ENCODE data around the gene CASP12. TPM values are rescaled to one million over a fixed set of nuclear protein-coding genes. Genes with fewer than 3 reads are reported as not detected.

The CASP12 gene
- total RNA-seq, 2 experiments from 2014 or later = not detected

- CTCF ChIA-PET = no interaction called here
- POLR2A ChIA-PET = no interaction called here
These were observed 55.0 kb downstream of the CASP12 start for GRCh38 chr11:104843150-104843836.

- CTCF ChIA-PET = no interaction called here
- POLR2A ChIA-PET = no interaction called here
These were observed 56.2 kb downstream of the CASP12 start for GRCh38 chr11:104841973-104842525.

GRCh38 chr11:104841185-104841584 is 57.1 kb downstream of the CASP12 start:
- POLR2A ChIA-PET = no interaction called here
- CTCF ChIA-PET = no interaction called here

- ChIA-PET CTCF (no interaction called here), POLR2A (no interaction called here)
These were observed 60.2 kb downstream of the CASP12 start for GRCh38 chr11:104837969-104838639.

GRCh38 chr11:104836691-104837090 is 61.6 kb downstream of the CASP12 start:
- CTCF ChIA-PET = no interaction called here
- POLR2A ChIA-PET = no interaction called here

Other genes with a start within 250 kb of the CASP12 start
- gene CASP4, start 70.1 kb upstream of the CASP12 start, total RNA-seq = 10 to 100 TPM; 46.1 to 56.0 TPM
- not detected for gene CASP5, start 124.7 kb upstream of the CASP12 start, total RNA-seq
- gene CASP1, start 136.7 kb upstream of the CASP12 start, total RNA-seq = 10 to 100 TPM; 26.5 to 30.3 TPM
- 1 to 10 TPM; 5.9 to 9.2 TPM for gene CARD16, start 146.9 kb upstream of the CASP12 start, total RNA-seq
- not detected for gene CARD18, start 241.3 kb upstream of the CASP12 start, total RNA-seq

Measured in activated CD8-positive, alpha-beta memory T cell treated with anti-CD3 and anti-CD28 coated beads for 36 hours (primary cell).